ENCODE results near the gene RNF166. TPM values are rescaled to one million over a fixed set of nuclear protein-coding genes. Genes with fewer than 3 reads are reported as not detected.

The RNF166 gene
- total and polyA plus RNA-seq, 8 donors: 9.7 to 40.9 (median 11.8) TPM

- H3K27me3 ChIP-seq: no peaks in the 10 kb centered on the region
- ATAC-seq (no peak), FAIRE-seq (no peak), DNase-seq (no peak)
- peaks cover 0 to 12% (median 4%) of the 10 kb centered on the region in 3 donors for H3K36me3 ChIP-seq
- TF ChIP-seq CTCF (IDR thresholded peaks at IDR 0.05): no peak
- peaks cover 0 to 6% (median 4%) of the 10 kb centered on the region in 3 donors for H3K4me1 ChIP-seq
- H3K9me3 ChIP-seq: no peaks in the 10 kb centered on the region
- 85 to 88% methylated on average over 14 of the region's 14 CpGs for WGBS, 2 donors
- intact Hi-C loops (cut with DNase I): no loop called here
- peak overlapping the region in 2 of 4 donors; percentile 15 to 50 for H3K27ac ChIP-seq
- no peak overlapping the region for H3K4me3 ChIP-seq
Measured at GRCh38 chr16:88700322-88700635, 5.9 kb downstream of the RNF166 start.

- Histone ChIP-seq H3K27ac (no peak overlapping the region), H3K27me3 (no peaks in the 10 kb centered on the region), H3K36me3 (peaks cover 0 to 12% (median 4%) of the 10 kb centered on the region in 3 donors), H3K4me3 (no peak overlapping the region), H3K4me1 (no peaks in the 10 kb centered on the region), H3K9me3 (no peaks in the 10 kb centered on the region)
- intact Hi-C loops (cut with DNase I): no loop called here
- FAIRE-seq: no peak
- no peak for DNase-seq
- ATAC-seq: no peak
- 92 to 96% methylated on average over 16 of the region's 16 CpGs for WGBS, 2 donors
- no peak for TF ChIP-seq CTCF (IDR thresholded peaks at IDR 0.05)
Measured at GRCh38 chr16:88699180-88699579, 7.0 kb downstream of the RNF166 start.

GRCh38 chr16:88698646-88699045 lies 7.6 kb downstream of the RNF166 start:
- Histone ChIP-seq H3K27me3 (no peaks in the 10 kb centered on the region), H3K9me3 (no peaks in the 10 kb centered on the region), H3K4me1 (no peaks in the 10 kb centered on the region), H3K36me3 (peaks cover 0 to 12% (median 4%) of the 10 kb centered on the region in 3 donors), H3K27ac (no peak overlapping the region), H3K4me3 (no peak overlapping the region)
- ATAC-seq (no peak), FAIRE-seq (no peak), DNase-seq (peak in 1 of 6 donors; percentile 74)
- intact Hi-C loops (cut with DNase I): no loop called here
- WGBS, 2 donors: 95 to 96% methylated on average over 19 to 25 of the region's 25 CpGs
- no peak for TF ChIP-seq CTCF (IDR thresholded peaks at IDR 0.05)

- peak in 1 of 6 donors; percentile 76 for DNase-seq
- Histone ChIP-seq H3K27me3 (no peaks in the 10 kb centered on the region), H3K9me3 (no peaks in the 10 kb centered on the region), H3K4me1 (no peaks in the 10 kb centered on the region), H3K4me3 (no peak overlapping the region), H3K27ac (no peak overlapping the region), H3K36me3 (peaks cover 0 to 12% (median 4%) of the 10 kb centered on the region in 3 donors)
- TF ChIP-seq CTCF (IDR thresholded peaks at IDR 0.05): no peak
- WGBS, 2 donors: 85 to 88% methylated on average over 37 of the region's 37 CpGs
- no peak for FAIRE-seq
- ATAC-seq: peak in 1 of 4 donors; percentile 36
- intact Hi-C loops (cut with DNase I): no loop called here
Measured at GRCh38 chr16:88697831-88698615, 8.2 kb downstream of the RNF166 start.

Data from pancreas (tissue), 10 donors.